HL-60 (cell line): ENCODE measurements around the gene ZNF70.

Experiments
- DNase-seq, 2 experiments: peaks; one replicate each; pipeline ENCODE4 v3.0.0-alpha.2; 2010 to 2020; ENCODE audit warnings: low read depth in 1 of 2, low spot score in 1 of 2
- H3K27ac ChIP-seq: fragments of 250-450 bp; sonication (Bioruptor Pico); replicated peaks from 2 replicates; pipeline ENCODE4 v1.5.1; 2020; ENCODE audit warnings: mild to moderate bottlenecking, moderate library complexity
- H3K27me3 ChIP-seq: fragments of 250-450 bp; sonication (Bioruptor Pico); 2 replicates; pipeline ENCODE4 v1.5.1; 2021; ENCODE audit warnings: mild to moderate bottlenecking, moderate library complexity; ENCODE audit not compliant: insufficient read depth, poor library complexity, severe bottlenecking
- H3K4me3 ChIP-seq: replicated peaks from 2 replicates; pipeline ENCODE4 v1.5.1; 2011; ENCODE audit warnings: mild to moderate bottlenecking, control low read depth, low read length; ENCODE audit not compliant: insufficient read depth
- GABPA ChIP-seq: IDR thresholded peaks from 2 replicates; pipeline ENCODE4 v1.6.1; 2012; ENCODE audit warnings: low read depth
- POLR2AphosphoS5 ChIP-seq: IDR thresholded peaks from 2 replicates; pipeline ENCODE4 v1.6.1; 2012; ENCODE audit warnings: low read depth
- REST ChIP-seq: IDR thresholded peaks from 2 replicates; pipeline ENCODE4 v1.6.1; 2012; ENCODE audit warnings: low read depth; ENCODE audit not compliant: insufficient replicate concordance
- SPI1 ChIP-seq: IDR thresholded peaks from 2 replicates; pipeline ENCODE4 v1.6.1; 2012; ENCODE audit warnings: low read depth, mild to moderate bottlenecking, borderline replicate concordance
- long read RNA-seq: library from polyadenylated mRNA; unstranded; transcript quantifications from one replicate; pipeline ENCODE4 v2.0.0, GENCODE V29; 2020
- TF ChIP-seq, protein P1 (sequence below): IDR thresholded peaks from one replicate; pipeline ENCODE4 v1.5.1; 2011; ENCODE audit warnings: low read length, control low read depth, inconsistent platforms; ENCODE audit not compliant: insufficient read depth

ZNF70 gene
- long read RNA-seq, full-length matches to known transcripts: 1 of 1 reads
- long read RNA-seq, partial matches to known transcripts: 0 of 1 reads
- long read RNA-seq, other reads (novel, unspliced or antisense): 0 of 1 reads

DNA sequence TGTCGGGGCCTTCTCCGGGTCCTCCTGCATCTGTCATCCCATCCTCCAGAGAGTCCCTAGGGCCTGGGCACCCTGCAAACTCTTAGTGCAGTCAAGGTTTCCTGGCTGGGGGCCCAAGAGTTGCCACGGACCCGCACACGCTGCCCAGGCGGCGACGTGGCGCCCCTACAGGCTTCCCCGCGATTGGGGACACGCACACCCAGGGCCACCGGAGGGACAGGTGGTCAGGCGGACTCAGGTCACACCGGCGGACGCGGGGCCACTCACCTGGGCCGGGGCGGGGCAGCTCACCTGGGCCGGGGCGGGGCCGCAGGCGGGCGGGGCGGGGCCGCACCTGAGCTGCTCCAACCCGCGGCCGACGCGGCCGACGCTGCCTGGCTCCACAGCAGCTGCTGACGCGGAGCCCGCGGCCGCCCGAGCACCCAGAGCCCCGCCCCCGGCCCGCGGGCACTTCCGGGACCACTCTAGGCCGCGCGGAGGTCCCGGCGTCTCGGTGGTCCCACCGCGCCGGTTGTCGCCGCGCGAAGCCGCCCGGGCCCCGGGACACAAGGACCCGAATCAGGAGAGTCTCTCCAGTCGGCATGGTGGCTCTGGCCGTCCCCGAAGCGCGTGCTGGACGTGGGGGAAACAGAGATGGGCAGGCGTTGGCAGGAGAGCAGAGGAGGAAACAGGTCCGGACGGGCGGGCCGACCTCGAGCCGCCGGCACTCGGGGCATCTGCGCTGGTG lies at the start of gene ZNF70:
TSS of gene ZNF70 (minus strand) at position 399 of the 727 bp plus-strand sequence. CDS start 5,972 bp downstream, outside the sequence.
- no peak for TF ChIP-seq SPI1
- TF ChIP-seq, protein P1, sequence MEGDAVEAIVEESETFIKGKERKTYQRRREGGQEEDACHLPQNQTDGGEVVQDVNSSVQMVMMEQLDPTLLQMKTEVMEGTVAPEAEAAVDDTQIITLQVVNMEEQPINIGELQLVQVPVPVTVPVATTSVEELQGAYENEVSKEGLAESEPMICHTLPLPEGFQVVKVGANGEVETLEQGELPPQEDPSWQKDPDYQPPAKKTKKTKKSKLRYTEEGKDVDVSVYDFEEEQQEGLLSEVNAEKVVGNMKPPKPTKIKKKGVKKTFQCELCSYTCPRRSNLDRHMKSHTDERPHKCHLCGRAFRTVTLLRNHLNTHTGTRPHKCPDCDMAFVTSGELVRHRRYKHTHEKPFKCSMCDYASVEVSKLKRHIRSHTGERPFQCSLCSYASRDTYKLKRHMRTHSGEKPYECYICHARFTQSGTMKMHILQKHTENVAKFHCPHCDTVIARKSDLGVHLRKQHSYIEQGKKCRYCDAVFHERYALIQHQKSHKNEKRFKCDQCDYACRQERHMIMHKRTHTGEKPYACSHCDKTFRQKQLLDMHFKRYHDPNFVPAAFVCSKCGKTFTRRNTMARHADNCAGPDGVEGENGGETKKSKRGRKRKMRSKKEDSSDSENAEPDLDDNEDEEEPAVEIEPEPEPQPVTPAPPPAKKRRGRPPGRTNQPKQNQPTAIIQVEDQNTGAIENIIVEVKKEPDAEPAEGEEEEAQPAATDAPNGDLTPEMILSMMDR: no peak
- TF ChIP-seq REST: no peak
- TF ChIP-seq GABPA: peak; percentile 64; the same call in 1 of the 2 replicates
- no peak; the same call in 1 of the 2 replicates for TF ChIP-seq POLR2AphosphoS5
- Histone ChIP-seq H3K27ac (peak within 1 kb of the TSS; percentile 70), H3K4me3 (peak within 1 kb of the TSS; percentile 87), H3K27me3 (no peaks in the 10 kb centered on the region)
- peak; percentile 73 for DNase-seq

DNA sequence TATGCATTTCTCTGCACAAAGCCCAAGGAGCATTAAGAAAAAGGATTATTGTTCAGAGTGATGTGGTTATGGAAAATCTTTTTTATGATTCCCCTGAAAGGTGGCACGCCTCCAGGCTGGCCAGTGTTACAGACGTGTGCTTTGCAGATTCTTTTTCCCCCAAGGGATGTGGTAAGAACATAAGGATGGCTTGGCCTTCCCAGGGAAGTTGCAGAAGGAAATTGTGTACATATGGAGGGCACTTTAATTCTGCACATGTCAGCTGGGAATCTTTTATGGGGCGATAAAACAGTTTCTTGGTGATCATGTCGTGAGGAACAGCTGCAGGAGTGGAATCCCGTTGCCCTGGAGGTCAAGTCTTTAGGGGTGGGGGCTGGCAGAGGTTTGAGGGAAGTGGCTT lies 45.5 kb upstream of the ZNF70 start:
- Histone ChIP-seq H3K27me3 (no peaks in the 10 kb centered on the region), H3K4me3 (no peak overlapping the region), H3K27ac (no peak overlapping the region)
- DNase-seq: no peak
- TF ChIP-seq GABPA (no peak), REST (no peak), SPI1 (no peak), POLR2AphosphoS5 (no peak)
- TF ChIP-seq, protein P1: no peak

DNA sequence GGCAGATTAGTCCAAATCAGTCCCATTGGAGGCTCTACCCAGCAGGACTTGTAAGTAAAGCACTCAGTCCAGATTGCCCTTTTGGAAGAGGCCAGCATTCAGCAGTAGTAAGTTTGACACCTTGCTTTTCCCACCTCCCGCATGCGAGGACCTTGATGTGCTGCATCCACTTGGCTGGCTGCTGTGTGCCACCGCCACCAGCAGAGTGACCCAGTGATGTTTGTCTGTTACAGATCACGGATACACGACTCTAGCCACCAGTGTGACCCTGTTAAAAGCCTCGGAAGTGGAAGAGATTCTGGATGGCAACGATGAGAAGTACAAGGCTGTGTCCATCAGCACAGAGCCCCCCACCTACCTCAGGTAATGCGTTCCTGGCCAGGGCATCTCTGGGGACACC lies 42.4 kb upstream of the ZNF70 start:
- H3K27ac ChIP-seq: no peak overlapping the region
- no peaks in the 10 kb centered on the region for H3K27me3 ChIP-seq
- TF ChIP-seq POLR2AphosphoS5 (no peak), GABPA (no peak), REST (no peak), SPI1 (no peak)
- TF ChIP-seq, protein P1: no peak
- H3K4me3 ChIP-seq: no peak overlapping the region
- DNase-seq: no peak
